ENCODE measurements around the gene TAF11L11.

- TF ChIP-seq, protein P1, sequence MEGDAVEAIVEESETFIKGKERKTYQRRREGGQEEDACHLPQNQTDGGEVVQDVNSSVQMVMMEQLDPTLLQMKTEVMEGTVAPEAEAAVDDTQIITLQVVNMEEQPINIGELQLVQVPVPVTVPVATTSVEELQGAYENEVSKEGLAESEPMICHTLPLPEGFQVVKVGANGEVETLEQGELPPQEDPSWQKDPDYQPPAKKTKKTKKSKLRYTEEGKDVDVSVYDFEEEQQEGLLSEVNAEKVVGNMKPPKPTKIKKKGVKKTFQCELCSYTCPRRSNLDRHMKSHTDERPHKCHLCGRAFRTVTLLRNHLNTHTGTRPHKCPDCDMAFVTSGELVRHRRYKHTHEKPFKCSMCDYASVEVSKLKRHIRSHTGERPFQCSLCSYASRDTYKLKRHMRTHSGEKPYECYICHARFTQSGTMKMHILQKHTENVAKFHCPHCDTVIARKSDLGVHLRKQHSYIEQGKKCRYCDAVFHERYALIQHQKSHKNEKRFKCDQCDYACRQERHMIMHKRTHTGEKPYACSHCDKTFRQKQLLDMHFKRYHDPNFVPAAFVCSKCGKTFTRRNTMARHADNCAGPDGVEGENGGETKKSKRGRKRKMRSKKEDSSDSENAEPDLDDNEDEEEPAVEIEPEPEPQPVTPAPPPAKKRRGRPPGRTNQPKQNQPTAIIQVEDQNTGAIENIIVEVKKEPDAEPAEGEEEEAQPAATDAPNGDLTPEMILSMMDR (IDR thresholded peaks at IDR 0.05; ENCODE audit: low read depth, low read length), result no peak
- TF ChIP-seq POLR2A (IDR thresholded peaks at IDR 0.05; ENCODE audit: extremely low read depth, insufficient read length) (no peak), MYC (IDR thresholded peaks at IDR 0.05; ENCODE audit: low read depth, low read length) (no peak)
Observed at GRCh38 chr5:17625686-17626085, 21.7 kb downstream of the TAF11L11 start.

Data from NB4 (cell line).